ENCODE results near the gene RANBP9. TPM values are rescaled to one million over a fixed set of nuclear protein-coding genes. Genes with fewer than 3 reads are reported as not detected.
A peak's percentile ranks its signal among the peaks of the same experiment; 100 is the strongest.

RANBP9 gene
- total and polyA plus RNA-seq, 9 of the 15 experiments (the other 6 are each of a cell fraction or from before 2014, with no cell fraction given), result 27.5 to 130 (median 61.5) TPM

DNA sequence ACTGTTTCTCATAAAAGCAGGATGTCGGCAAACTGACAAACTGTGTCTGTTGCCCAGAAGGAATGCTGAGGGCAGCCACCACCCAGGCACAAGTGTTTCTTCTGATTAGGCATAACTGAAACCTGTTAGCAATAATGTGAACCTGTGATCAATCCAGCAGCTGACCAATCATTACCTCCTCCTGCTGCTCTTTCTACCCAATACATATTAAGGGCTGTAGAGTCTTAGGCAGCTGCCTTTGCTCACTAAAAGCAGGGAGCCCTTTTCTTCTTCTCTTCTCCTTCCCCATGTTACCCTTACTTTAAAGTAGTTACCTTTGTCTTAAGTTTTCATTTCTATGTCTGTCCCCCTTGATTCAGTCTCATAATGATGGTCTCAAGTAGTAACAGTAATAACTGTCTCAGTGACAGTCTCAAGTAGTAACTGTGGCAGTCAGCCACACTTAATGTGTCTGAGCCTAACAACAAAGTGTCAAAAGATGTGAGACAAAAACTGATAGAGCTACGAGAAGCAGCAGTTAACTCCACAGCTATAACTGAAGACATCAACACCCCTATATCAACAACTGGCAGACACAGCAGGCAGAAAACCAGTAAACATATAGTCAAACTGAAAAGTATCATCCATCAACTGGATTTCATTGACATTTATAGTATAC lies 37.0 kb downstream of the RANBP9 start (continued):
- TF ChIP-seq, protein P1, sequence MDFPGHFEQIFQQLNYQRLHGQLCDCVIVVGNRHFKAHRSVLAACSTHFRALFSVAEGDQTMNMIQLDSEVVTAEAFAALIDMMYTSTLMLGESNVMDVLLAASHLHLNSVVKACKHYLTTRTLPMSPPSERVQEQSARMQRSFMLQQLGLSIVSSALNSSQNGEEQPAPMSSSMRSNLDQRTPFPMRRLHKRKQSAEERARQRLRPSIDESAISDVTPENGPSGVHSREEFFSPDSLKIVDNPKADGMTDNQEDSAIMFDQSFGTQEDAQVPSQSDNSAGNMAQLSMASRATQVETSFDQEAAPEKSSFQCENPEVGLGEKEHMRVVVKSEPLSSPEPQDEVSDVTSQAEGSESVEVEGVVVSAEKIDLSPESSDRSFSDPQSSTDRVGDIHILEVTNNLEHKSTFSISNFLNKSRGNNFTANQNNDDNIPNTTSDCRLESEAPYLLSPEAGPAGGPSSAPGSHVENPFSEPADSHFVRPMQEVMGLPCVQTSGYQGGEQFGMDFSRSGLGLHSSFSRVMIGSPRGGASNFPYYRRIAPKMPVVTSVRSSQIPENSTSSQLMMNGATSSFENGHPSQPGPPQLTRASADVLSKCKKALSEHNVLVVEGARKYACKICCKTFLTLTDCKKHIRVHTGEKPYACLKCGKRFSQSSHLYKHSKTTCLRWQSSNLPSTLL (IDR thresholded peaks at IDR 0.05), result no peak
- TF ChIP-seq SLC30A9 (CRISPR knock-in tag; IDR thresholded peaks at IDR 0.05) (no peak), CBFA2T3 (IDR thresholded peaks at IDR 0.05) (peak; percentile 60), RBM25 (IDR thresholded peaks at IDR 0.05; ENCODE audit: low read depth, low read length, severe bottlenecking) (no peak), ETV5 (CRISPR knock-in tag; IDR thresholded peaks at IDR 0.05; ENCODE audit: low read depth) (no peak), GTF2A2 (tag; IDR thresholded peaks at IDR 0.05) (no peak), ZNF445 (CRISPR knock-in tag; IDR thresholded peaks at IDR 0.05; ENCODE audit: low read depth) (no peak), ZEB2 (IDR thresholded peaks at IDR 0.05) (no peak), HNRNPL (IDR thresholded peaks at IDR 0.05; ENCODE audit: low read depth, low read length) (no peak), ZNF586 (CRISPR knock-in tag; conservative IDR thresholded peaks at IDR 0.05) (0 out of 2 replicates have a peak, but pooled peaks have one; percentile 39), DNMT1 (IDR thresholded peaks at IDR 0.05) (no peak), JUNB (CRISPR knock-in tag; conservative IDR thresholded peaks at IDR 0.05) (no peak), ZKSCAN3 (CRISPR knock-in tag; IDR thresholded peaks at IDR 0.05) (no peak)
- TF ChIP-seq, protein P2, sequence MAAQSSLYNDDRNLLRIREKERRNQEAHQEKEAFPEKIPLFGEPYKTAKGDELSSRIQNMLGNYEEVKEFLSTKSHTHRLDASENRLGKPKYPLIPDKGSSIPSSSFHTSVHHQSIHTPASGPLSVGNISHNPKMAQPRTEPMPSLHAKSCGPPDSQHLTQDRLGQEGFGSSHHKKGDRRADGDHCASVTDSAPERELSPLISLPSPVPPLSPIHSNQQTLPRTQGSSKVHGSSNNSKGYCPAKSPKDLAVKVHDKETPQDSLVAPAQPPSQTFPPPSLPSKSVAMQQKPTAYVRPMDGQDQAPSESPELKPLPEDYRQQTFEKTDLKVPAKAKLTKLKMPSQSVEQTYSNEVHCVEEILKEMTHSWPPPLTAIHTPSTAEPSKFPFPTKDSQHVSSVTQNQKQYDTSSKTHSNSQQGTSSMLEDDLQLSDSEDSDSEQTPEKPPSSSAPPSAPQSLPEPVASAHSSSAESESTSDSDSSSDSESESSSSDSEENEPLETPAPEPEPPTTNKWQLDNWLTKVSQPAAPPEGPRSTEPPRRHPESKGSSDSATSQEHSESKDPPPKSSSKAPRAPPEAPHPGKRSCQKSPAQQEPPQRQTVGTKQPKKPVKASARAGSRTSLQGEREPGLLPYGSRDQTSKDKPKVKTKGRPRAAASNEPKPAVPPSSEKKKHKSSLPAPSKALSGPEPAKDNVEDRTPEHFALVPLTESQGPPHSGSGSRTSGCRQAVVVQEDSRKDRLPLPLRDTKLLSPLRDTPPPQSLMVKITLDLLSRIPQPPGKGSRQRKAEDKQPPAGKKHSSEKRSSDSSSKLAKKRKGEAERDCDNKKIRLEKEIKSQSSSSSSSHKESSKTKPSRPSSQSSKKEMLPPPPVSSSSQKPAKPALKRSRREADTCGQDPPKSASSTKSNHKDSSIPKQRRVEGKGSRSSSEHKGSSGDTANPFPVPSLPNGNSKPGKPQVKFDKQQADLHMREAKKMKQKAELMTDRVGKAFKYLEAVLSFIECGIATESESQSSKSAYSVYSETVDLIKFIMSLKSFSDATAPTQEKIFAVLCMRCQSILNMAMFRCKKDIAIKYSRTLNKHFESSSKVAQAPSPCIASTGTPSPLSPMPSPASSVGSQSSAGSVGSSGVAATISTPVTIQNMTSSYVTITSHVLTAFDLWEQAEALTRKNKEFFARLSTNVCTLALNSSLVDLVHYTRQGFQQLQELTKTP (IDR thresholded peaks at IDR 0.05; ENCODE audit: low read depth in 1 of 2, partially characterized antibody in 2 of 2), result peak in 1 of 2 experiments; percentile 41
- TF ChIP-seq, protein P3, sequence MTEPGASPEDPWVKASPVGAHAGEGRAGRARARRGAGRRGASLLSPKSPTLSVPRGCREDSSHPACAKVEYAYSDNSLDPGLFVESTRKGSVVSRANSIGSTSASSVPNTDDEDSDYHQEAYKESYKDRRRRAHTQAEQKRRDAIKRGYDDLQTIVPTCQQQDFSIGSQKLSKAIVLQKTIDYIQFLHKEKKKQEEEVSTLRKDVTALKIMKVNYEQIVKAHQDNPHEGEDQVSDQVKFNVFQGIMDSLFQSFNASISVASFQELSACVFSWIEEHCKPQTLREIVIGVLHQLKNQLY (CRISPR knock-in tag; conservative IDR thresholded peaks at IDR 0.05), result 0 out of 4 replicates have a peak, but pooled peaks of 1 of the 2 experiments have one; percentile 73
- TF ChIP-seq, protein P4, sequence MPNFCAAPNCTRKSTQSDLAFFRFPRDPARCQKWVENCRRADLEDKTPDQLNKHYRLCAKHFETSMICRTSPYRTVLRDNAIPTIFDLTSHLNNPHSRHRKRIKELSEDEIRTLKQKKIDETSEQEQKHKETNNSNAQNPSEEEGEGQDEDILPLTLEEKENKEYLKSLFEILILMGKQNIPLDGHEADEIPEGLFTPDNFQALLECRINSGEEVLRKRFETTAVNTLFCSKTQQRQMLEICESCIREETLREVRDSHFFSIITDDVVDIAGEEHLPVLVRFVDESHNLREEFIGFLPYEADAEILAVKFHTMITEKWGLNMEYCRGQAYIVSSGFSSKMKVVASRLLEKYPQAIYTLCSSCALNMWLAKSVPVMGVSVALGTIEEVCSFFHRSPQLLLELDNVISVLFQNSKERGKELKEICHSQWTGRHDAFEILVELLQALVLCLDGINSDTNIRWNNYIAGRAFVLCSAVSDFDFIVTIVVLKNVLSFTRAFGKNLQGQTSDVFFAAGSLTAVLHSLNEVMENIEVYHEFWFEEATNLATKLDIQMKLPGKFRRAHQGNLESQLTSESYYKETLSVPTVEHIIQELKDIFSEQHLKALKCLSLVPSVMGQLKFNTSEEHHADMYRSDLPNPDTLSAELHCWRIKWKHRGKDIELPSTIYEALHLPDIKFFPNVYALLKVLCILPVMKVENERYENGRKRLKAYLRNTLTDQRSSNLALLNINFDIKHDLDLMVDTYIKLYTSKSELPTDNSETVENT (CRISPR knock-in tag; IDR thresholded peaks at IDR 0.05), result no peak

All from K562 (cell line).